ENCODE measurements around the gene PRM3. TPM values are rescaled to one million over a fixed set of nuclear protein-coding genes. Genes with fewer than 3 reads are reported as not detected.
A peak's percentile ranks its signal among the peaks of the same experiment; 100 is the strongest.

The PRM3 gene
- polyA plus RNA-seq, 2 of the 4 experiments (the other 2 are of a cell fraction): not detected

- WGBS (ENCODE audit: missing lambda C conversion rate): 86% methylated on average over 15 of the region's 15 CpGs
- H3K27ac ChIP-seq: no peak overlapping the region
- ATAC-seq (peak in 1 of 2 experiments; percentile 74; a peak in 3 of 6 replicates), DNase-seq (ENCODE audit: low read depth in 1 of 2, low spot score in 1 of 2) (no peak), FAIRE-seq (no peak)
- no peaks in the 10 kb centered on the region for H3K4me1 ChIP-seq
- no peaks in the 10 kb centered on the region for H3K9me3 ChIP-seq
- ChIA-PET CTCF (interaction anchor here (1.1 to 1.8 kb wide), 3 partner anchors 8 to 267 kb away, joined by 3 to 7 read pairs (median 3); partner anchors contain the start of gene SOCS1), POLR2A (interaction anchor here (1.1 kb wide), 1 partner anchor 17 kb away, joined by 4 read pairs; the partner anchor contains the start of gene SOCS1)
- no peak overlapping the region for H3K4me2 ChIP-seq
- no peak for TF ChIP-seq CEBPB (IDR thresholded peaks at IDR 0.05)
- TF ChIP-seq MAX (IDR thresholded peaks at IDR 0.05): no peak
- no peak for TF ChIP-seq REST (IDR thresholded peaks at IDR 0.05)
- no peak for TF ChIP-seq CHD2 (IDR thresholded peaks at IDR 0.05; ENCODE audit: low read length, partially characterized antibody)
- no peak for TF ChIP-seq EP300 (IDR thresholded peaks at IDR 0.05)
- no peak for TF ChIP-seq NFE2L2 (conservative IDR thresholded peaks at IDR 0.05; ENCODE audit: low read length)
- TF ChIP-seq RNF2 (IDR thresholded peaks at IDR 0.05; ENCODE audit: borderline replicate concordance, low read depth): no peak
- no peak overlapping the region for H3K4me3 ChIP-seq
These were observed 34.9 kb downstream of the PRM3 start for GRCh38 chr16:11238272-11239202.

GRCh38 chr16:11236461-11237254, 36.8 kb downstream of the PRM3 start:
- ATAC-seq (no peak), DNase-seq (ENCODE audit: low read depth in 1 of 2, low spot score in 1 of 2) (no peak), FAIRE-seq (no peak)
- no peak overlapping the region for H3K4me3 ChIP-seq
- no peak overlapping the region for H3K4me2 ChIP-seq
- no peaks in the 10 kb centered on the region for H3K9me3 ChIP-seq
- 80% methylated on average over 10 of the region's 10 CpGs for WGBS (ENCODE audit: missing lambda C conversion rate)
- ChIA-PET CTCF (interaction anchor here (2.1 kb wide), 1 partner anchor 20 kb away, joined by 13 read pairs; the partner anchor contains the start of gene SOCS1), POLR2A (no interaction called here)
- no peak overlapping the region for H3K27ac ChIP-seq
- no peaks in the 10 kb centered on the region for H3K4me1 ChIP-seq
- TF ChIP-seq CEBPB (IDR thresholded peaks at IDR 0.05) (no peak), RCOR1 (IDR thresholded peaks at IDR 0.05; ENCODE audit: low read depth, low read length) (no peak), HOXA7 (CRISPR knock-in tag; IDR thresholded peaks at IDR 0.05) (no peak), POLR2AphosphoS2 (conservative IDR thresholded peaks at IDR 0.05; ENCODE audit: low read length) (no peak), FOXS1 (CRISPR knock-in tag; IDR thresholded peaks at IDR 0.05) (no peak), POLR2A (IDR thresholded peaks at IDR 0.05; ENCODE audit: low read length) (no peak), CBX8 (IDR thresholded peaks at IDR 0.05) (no peak), PHF8 (IDR thresholded peaks at IDR 0.05; ENCODE audit: borderline replicate concordance, low read depth) (no peak), SREBF2 (IDR thresholded peaks at IDR 0.05) (no peak)

- POLR2A ChIA-PET: interaction anchor here (0.6 kb wide), 1 partner anchor 111 kb away, joined by 4 read pairs; no protein-coding TSS in a partner anchor
- Histone ChIP-seq H3K27ac (no peak overlapping the region), H3K4me1 (no peaks in the 10 kb centered on the region), H3K9me3 (no peaks in the 10 kb centered on the region), H3K4me2 (no peak overlapping the region), H3K4me3 (no peak overlapping the region)
- TF ChIP-seq BCL3 (IDR thresholded peaks at IDR 0.05) (no peak), MAFK (IDR thresholded peaks at IDR 0.05; ENCODE audit: partially characterized antibody) (no peak), CEBPB (IDR thresholded peaks at IDR 0.05) (no peak), SREBF2 (IDR thresholded peaks at IDR 0.05) (no peak), E2F6 (IDR thresholded peaks at IDR 0.05; ENCODE audit: borderline replicate concordance, low read depth) (no peak), KDM1A (IDR thresholded peaks at IDR 0.05; ENCODE audit: low read depth) (no peak)
- FAIRE-seq (no peak), ATAC-seq (no peak), DNase-seq (ENCODE audit: low read depth in 1 of 2, low spot score in 1 of 2) (no peak)
- CTCF ChIA-PET: interaction anchor here (2.1 kb wide), 1 partner anchor 21 kb away, joined by 13 read pairs; the partner anchor contains the start of gene SOCS1
- 80% methylated on average over 5 of the region's 5 CpGs for WGBS (ENCODE audit: missing lambda C conversion rate)
These were observed 37.8 kb downstream of the PRM3 start for GRCh38 chr16:11235703-11235991.

All from A549 (cell line).